C4-2B (cell line): ENCODE results near the gene FHIT.

ENCODE experiments used
- CTCF ChIP-seq: fragments of 450-650 bp; conservative IDR thresholded peaks from 2 replicates; pipeline ENCODE4 v1.5.1; 2017; ENCODE audit warnings: mild to moderate bottlenecking
- ZFX ChIP-seq: fragments of 450-650 bp; IDR thresholded peaks from 2 replicates; pipeline ENCODE4 v1.6.1; 2017

GRCh38 chr3:60613769-60614303, 637.4 kb downstream of the FHIT start:
- TF ChIP-seq CTCF, result no peak
- no peak for TF ChIP-seq ZFX
